Small intestine (tissue), 7 donors: Measurements from ENCODE around the gene GRIK4. TPM values are rescaled to one million over a fixed set of nuclear protein-coding genes. Genes with fewer than 3 reads are reported as not detected.

Experiments
- DNase-seq, 2 donors: peaks; one replicate each; pipeline versions ENCODE4 v3.0.0 to v3.0.0-alpha.2; 2013
- FAIRE-seq: peaks from 2 replicates; lab custom pipeline; 2012; peaks lifted over from hg19 to GRCh38; lab: Jason Lieb, UNC
- H3K27ac ChIP-seq, 3 donors: one replicate each; pipeline ENCODE4 v1.5.1; 2013; ENCODE audit warnings: low read length in 2 of 3, mild to moderate bottlenecking in 2 of 3, control low read depth in 1 of 3, inconsistent platforms in 1 of 3, low read depth in 1 of 3, moderate library complexity in 1 of 3
- H3K27me3 ChIP-seq, 3 donors: one replicate each; pipeline ENCODE4 v1.6.1; 2013; ENCODE audit warnings: low read length in 3 of 3, inconsistent platforms in 1 of 3; ENCODE audit not compliant: control insufficient read depth in 3 of 3, insufficient read depth in 3 of 3
- H3K36me3 ChIP-seq, 3 donors: one replicate each; pipeline ENCODE4 v1.6.1; 2013; ENCODE audit warnings: low read length in 3 of 3, inconsistent platforms in 1 of 3, low read depth in 1 of 3, mild to moderate bottlenecking in 1 of 3, moderate library complexity in 1 of 3; ENCODE audit not compliant: control insufficient read depth in 3 of 3, insufficient read depth in 2 of 3
- H3K4me1 ChIP-seq, 3 donors: one replicate each; pipeline ENCODE4 v1.6.1; 2013; ENCODE audit warnings: low read length in 2 of 3, inconsistent platforms in 1 of 3, low read depth in 1 of 3, mild to moderate bottlenecking in 1 of 3, moderate library complexity in 1 of 3; ENCODE audit not compliant: control insufficient read depth in 3 of 3, insufficient read depth in 2 of 3
- H3K4me3 ChIP-seq, 3 donors: one replicate each; pipeline ENCODE4 v1.5.1; 2013; ENCODE audit warnings: low read length in 3 of 3, control low read depth in 1 of 3, inconsistent platforms in 1 of 3, low read depth in 1 of 3, mild to moderate bottlenecking in 1 of 3, moderate library complexity in 1 of 3
- H3K9me3 ChIP-seq, 2 donors: one replicate each; pipeline ENCODE4 v1.6.1; 2013; ENCODE audit warnings: low read depth in 1 of 2, low read length in 1 of 2; ENCODE audit not compliant: control insufficient read depth in 2 of 2, insufficient read depth in 1 of 2
- WGBS, 3 donors: extraction: QIAGEN DNeasy Blood & Tissue Kit; methylation state at CpG; one replicate each; pipeline ENCODE4 v1.1.7; 2013; 5-methylcytosine and 5-hydroxymethylcytosine counted together
- polyA plus RNA-seq, 4 donors: library from polyadenylated mRNA; stranded (reverse) in 3 of 4; unstranded in 1 of 4; fragments of 200-250 nt in 3 of 4; fragments of 120-200 nt in 1 of 4; gene quantifications; one replicate each; pipeline versions ENCODE4 v1.2.1 to v1.2.3, GENCODE V29; 2013
- donor health status: healthy with polysubstance abuse.
- donor health status: control.
- donor health status: control.
- donor health status: Bipolar disorder and iron deficiency.
- donor health status: healthy.

The GRIK4 gene
- polyA plus RNA-seq, 4 donors: 0.15 to 1.4 (median 0.27) TPM; not detected in 1

DNA sequence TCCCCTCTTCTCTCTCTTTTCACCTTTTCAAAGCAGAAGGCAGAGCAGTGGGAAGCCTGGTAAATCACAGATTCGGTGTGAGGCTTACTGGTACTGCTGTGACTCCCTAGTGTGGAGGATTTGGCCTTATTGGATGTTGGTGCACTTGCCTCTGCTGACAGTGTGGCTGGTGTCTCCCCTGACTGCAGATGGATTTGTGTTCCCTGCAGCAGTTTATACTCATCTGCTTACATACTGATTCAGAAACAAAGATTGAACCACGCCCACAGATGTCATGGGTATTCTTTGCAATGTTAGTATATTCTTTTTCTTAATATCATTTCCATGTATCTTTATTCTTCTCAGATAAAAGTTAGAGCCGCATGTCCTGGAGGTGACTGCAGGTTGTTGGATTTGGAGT lies 26.8 kb upstream of the GRIK4 start:
- H3K4me1 ChIP-seq: peaks cover 0 to 3% (median 0%) of the 10 kb centered on the region in 3 donors
- DNase-seq (no peak), FAIRE-seq (no peak)
- H3K27me3 ChIP-seq: no peaks in the 10 kb centered on the region
- H3K4me3 ChIP-seq: no peak overlapping the region
- peaks cover 4 to 25% (median 10%) of the 10 kb centered on the region in 3 donors for H3K36me3 ChIP-seq
- 78 to 92% (median 86%) methylated on average over 3 of the region's 3 CpGs for WGBS, 3 donors
- H3K9me3 ChIP-seq: no peaks in the 10 kb centered on the region
- H3K27ac ChIP-seq: no peak overlapping the region

DNA sequence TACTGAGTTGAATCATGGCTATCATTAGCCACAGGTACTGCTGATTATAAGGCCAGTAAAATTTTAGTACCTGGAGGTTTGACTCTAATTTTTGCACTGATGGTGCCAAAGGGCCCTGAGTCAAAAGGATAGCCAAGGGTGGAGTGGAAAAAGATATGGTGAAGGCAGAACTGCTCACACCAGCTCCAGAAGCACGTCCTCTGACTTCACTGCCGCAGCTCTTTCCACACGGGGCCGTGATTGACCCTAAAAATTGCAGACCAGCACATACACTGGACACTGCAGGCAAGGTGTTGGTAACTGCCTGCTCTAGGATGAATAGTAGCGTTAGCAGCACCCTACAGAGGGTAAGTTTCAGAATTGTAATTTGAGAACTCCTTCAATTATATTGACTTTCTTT lies 25.4 kb upstream of the GRIK4 start:
- 91 to 94% (median 92%) methylated on average over 5 of the region's 5 CpGs for WGBS, 3 donors
- Histone ChIP-seq H3K27me3 (no peaks in the 10 kb centered on the region), H3K36me3 (peaks cover 4 to 19% (median 4%) of the 10 kb centered on the region in 3 donors), H3K9me3 (no peaks in the 10 kb centered on the region), H3K4me1 (peaks cover 0 to 3% (median 0%) of the 10 kb centered on the region in 3 donors), H3K4me3 (no peak overlapping the region), H3K27ac (no peak overlapping the region)
- FAIRE-seq (no peak), DNase-seq (no peak)

DNA sequence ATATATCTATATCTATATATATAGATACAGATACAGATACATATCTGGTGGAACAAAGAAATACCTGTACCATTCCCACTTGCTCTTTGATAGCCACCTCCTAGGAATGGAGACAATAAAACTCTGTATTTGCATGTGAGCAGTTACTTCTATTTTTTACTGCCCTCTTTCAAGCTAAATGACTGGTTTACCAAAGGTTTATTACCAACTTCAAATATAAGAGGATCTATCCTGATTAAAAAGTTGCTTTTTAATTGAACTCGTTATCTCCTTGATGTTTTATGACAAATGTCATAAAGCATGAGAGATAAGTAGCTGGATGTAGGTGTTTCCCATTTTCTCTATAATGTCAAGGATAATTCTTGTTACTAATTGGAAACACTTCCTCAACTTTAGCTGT lies 21.7 kb upstream of the GRIK4 start:
- DNase-seq: peak; percentile 37 to 51
- Histone ChIP-seq H3K9me3 (no peaks in the 10 kb centered on the region), H3K27ac (no peak overlapping the region), H3K36me3 (peaks cover 0 to 14% (median under 1%) of the 10 kb centered on the region in 3 donors), H3K4me3 (no peak overlapping the region), H3K27me3 (no peaks in the 10 kb centered on the region), H3K4me1 (peaks cover 0 to 3% (median 0%) of the 10 kb centered on the region in 3 donors)
- FAIRE-seq: no peak
- WGBS, 3 donors: 11 to 55% (median 33%) methylated on average over 1 of the region's 1 CpG

DNA sequence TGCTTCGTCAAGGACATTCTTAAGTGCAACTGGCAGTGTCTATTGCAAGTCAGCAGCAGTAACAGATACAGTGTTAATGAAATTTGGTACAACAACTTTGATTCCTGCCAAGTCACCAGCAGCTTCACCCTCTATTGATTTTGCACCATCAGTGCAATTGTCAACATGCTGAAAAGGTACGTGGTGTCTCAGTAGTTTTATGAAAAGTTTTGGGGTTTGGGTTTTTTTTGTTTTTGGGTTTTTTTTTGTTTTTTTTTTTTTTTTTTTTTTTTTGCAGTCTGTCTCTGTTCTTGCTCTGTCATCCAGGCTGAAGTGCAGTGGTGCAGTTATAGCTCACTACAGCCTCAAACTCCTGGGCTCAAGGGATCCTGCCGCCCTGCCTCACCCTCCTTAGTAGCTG lies 19.1 kb upstream of the GRIK4 start:
- 64 to 79% (median 79%) methylated on average over 3 of the region's 3 CpGs for WGBS, 3 donors
- no peak overlapping the region for H3K4me3 ChIP-seq
- no peaks in the 10 kb centered on the region for H3K27me3 ChIP-seq
- no peak overlapping the region for H3K27ac ChIP-seq
- FAIRE-seq: no peak
- no peak for DNase-seq
- H3K4me1 ChIP-seq: peaks cover 0 to 3% (median 0%) of the 10 kb centered on the region in 3 donors
- peaks cover 0 to 6% (median 0%) of the 10 kb centered on the region in 3 donors for H3K36me3 ChIP-seq
- H3K9me3 ChIP-seq: no peaks in the 10 kb centered on the region

DNA sequence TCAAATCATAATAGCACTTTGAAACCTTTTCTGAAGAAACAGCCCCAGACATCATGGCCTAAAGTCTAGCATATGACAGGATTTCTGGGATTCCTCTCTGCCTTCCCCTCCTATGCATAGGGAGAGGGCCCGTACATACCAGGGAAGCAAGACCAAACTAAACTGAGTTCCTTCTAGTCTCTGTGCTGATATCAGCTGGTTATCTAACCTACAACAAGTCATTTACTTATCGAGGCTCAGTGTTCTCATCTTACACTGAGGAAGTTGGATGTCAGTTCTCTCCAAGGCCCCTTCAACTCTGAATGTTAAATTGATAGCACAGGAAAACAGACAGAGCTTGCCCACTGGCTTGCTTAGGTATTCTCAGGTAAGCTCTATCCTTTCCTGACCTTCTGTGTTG lies 17.0 kb upstream of the GRIK4 start:
- FAIRE-seq: no peak

DNA sequence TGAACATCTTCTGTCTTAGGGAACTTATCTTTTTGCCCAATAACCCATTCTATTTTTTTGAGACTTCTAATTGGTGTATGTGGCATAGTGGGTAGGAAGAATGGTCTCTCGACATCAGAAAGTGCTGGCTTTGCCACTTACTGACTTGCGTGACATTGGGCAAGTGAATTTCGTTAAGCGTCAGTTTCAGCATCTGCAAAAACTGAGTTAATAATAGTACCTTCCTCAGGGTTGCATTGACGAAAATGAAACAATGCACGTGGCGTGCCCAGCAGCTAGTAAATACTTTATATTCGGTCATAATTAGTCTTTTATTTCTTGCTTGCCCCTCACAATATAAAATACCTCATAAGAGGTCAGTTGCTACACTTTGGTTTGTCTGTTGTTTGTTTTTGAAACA lies 12.5 kb upstream of the GRIK4 start:
- Histone ChIP-seq H3K9me3 (no peaks in the 10 kb centered on the region), H3K4me1 (no peaks in the 10 kb centered on the region), H3K36me3 (no peaks in the 10 kb centered on the region), H3K4me3 (no peak overlapping the region), H3K27me3 (peaks cover 0 to 2% (median 0%) of the 10 kb centered on the region in 3 donors), H3K27ac (no peak overlapping the region)
- WGBS, 3 donors: 87 to 91% (median 90%) methylated on average over 8 of the region's 8 CpGs
- FAIRE-seq (no peak), DNase-seq (no peak)

More for the DNA sequence above, 17.0 kb upstream of the GRIK4 start:
- H3K9me3 ChIP-seq: no peaks in the 10 kb centered on the region
- no peaks in the 10 kb centered on the region for H3K4me1 ChIP-seq
- H3K27me3 ChIP-seq: no peaks in the 10 kb centered on the region
- peaks cover 0 to 6% (median 0%) of the 10 kb centered on the region in 3 donors for H3K36me3 ChIP-seq
- H3K4me3 ChIP-seq: no peak overlapping the region
- H3K27ac ChIP-seq: no peak overlapping the region
- no peak for DNase-seq
- 48 to 56% (median 51%) methylated on average over 2 of the region's 2 CpGs for WGBS, 3 donors

DNA sequence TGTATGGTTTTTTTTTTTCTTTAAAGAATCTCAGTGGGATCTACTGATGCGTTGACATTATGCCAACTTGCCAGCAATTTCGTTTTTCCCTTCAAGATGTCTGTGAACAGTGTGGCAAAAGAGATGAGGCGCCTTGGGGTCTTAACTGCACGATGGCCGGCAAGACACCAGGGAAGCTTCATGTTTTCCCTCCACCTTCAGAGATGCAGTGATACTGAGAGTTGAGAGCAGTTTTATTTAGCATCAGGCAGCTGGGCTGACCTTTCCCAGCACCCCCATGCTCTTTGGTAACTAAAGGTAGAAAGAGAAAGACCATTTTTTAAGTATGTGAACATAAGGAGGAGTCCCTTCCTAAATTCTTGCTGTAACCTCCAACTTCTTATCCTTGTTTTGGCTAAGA lies 11.7 kb upstream of the GRIK4 start:
- Histone ChIP-seq H3K27ac (no peak overlapping the region), H3K4me3 (no peak overlapping the region), H3K9me3 (no peaks in the 10 kb centered on the region), H3K36me3 (no peaks in the 10 kb centered on the region), H3K27me3 (peaks cover 0 to 2% (median 0%) of the 10 kb centered on the region in 3 donors), H3K4me1 (no peaks in the 10 kb centered on the region)
- 76 to 79% (median 78%) methylated on average over 5 of the region's 5 CpGs for WGBS, 3 donors
- no peak for FAIRE-seq
- no peak for DNase-seq

DNA sequence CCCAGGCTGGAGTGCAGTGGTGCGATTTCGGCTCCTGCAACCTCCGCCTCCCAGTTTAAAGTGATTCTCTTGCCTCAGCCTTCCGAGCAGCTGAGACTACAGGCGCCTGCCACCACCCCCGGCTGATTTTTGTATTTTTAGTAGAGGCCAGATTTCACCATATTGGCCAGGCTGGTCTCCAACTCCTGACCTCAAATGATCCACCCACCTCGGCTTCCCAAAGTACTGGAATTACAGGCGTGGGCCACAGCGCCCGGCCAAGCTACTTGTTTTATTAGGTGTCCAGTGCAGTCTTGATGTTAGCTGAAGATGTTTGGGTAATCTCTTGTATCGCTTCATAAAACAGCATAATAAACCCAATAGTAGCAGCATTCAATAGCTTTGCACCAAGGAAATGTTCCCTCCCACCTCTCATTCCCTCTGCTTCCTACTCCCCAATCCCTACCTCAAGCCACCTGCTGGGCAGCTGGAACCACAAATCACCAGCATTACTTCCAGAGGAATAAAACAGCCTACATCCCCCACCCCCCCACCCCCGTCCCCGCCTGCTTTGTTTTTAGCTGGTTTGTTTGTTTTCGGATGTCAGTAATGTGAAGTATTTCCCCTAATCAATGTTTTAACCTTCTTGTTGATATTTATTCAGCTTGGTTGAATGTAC lies 11.0 kb upstream of the GRIK4 start:
- H3K4me3 ChIP-seq: no peak overlapping the region
- H3K27me3 ChIP-seq: peaks cover 0 to 2% (median 0%) of the 10 kb centered on the region in 3 donors
- no peak for FAIRE-seq

More for the DNA sequence above, 11.0 kb upstream of the GRIK4 start:
- H3K4me1 ChIP-seq: no peaks in the 10 kb centered on the region
- no peak for DNase-seq
- no peaks in the 10 kb centered on the region for H3K9me3 ChIP-seq
- no peak overlapping the region for H3K27ac ChIP-seq
- no peaks in the 10 kb centered on the region for H3K36me3 ChIP-seq
- WGBS, 3 donors: 58 to 71% (median 69%) methylated on average over 13 to 14 of the region's 14 CpGs
